Kidney (tissue), 14 donors: ENCODE measurements around the gene SNCAIP. TPM values are rescaled to one million over a fixed set of nuclear protein-coding genes. Genes with fewer than 3 reads are reported as not detected.

ENCODE experiments used
- DNase-seq, 5 donors: peaks; one replicate each; pipeline ENCODE4 v3.0.0-alpha.2; 2013 to 2020
- FAIRE-seq: peaks from 2 replicates; lab custom pipeline; 2012; peaks lifted over from hg19 to GRCh38; lab: Jason Lieb, UNC
- H3K27ac ChIP-seq, 2 donors: one replicate each; pipeline ENCODE4 v1.7.0; 2013; ENCODE audit warnings: low read depth in 2 of 2, low read length in 2 of 2, inconsistent platforms in 1 of 2
- H3K27me3 ChIP-seq: one replicate; pipeline ENCODE4 v1.7.1; 2013; ENCODE audit warnings: low read length, inconsistent platforms; ENCODE audit not compliant: control insufficient read depth, insufficient read depth
- H3K36me3 ChIP-seq, 3 donors: one replicate each; pipeline versions ENCODE4 v1.7.0 to v1.7.1; 2013; ENCODE audit warnings: low read length in 3 of 3, control low read depth in 1 of 3, inconsistent platforms in 1 of 3; ENCODE audit not compliant: insufficient read depth in 3 of 3, control insufficient read depth in 2 of 3
- H3K4me1 ChIP-seq, 3 donors: one replicate each; pipeline versions ENCODE4 v1.7.0 to v1.7.1; 2013; ENCODE audit warnings: low read length in 3 of 3, inconsistent platforms in 1 of 3, low read depth in 1 of 3; ENCODE audit not compliant: control insufficient read depth in 2 of 3, insufficient read depth in 2 of 3
- H3K4me3 ChIP-seq, 3 donors: one replicate each; pipeline versions ENCODE4 v1.7.0 to v1.8.1; 2013; ENCODE audit warnings: low read length in 3 of 3, control low read depth in 1 of 3, inconsistent platforms in 1 of 3
- H3K9ac ChIP-seq, 3 donors: one replicate each; pipeline versions ENCODE4 v1.7.0 to v1.7.1; 2013; ENCODE audit warnings: low read length in 3 of 3, control low read depth in 1 of 3, inconsistent platforms in 1 of 3
- H3K9me3 ChIP-seq, 3 donors: one replicate each; pipeline versions ENCODE4 v1.7.0 to v1.7.1; 2013; ENCODE audit warnings: low read length in 3 of 3, control low read depth in 1 of 3, inconsistent platforms in 1 of 3; ENCODE audit not compliant: control insufficient read depth in 2 of 3, insufficient read depth in 1 of 3
- CTCF ChIP-seq: IDR thresholded peaks from 3 replicates; pipeline ENCODE4 v1.5.1; 2012; ENCODE audit warnings: mild to moderate bottlenecking, moderate library complexity, borderline replicate concordance; ENCODE audit not compliant: insufficient read depth; ENCODE audit errors: extremely low read depth
- intact Hi-C: fragments of 100-400 bp; cut with DNase I; formaldehyde crosslinking; loops from one replicate; pipeline ENCODE4 v1.11.1; 2022
- polyA plus RNA-seq: library from polyadenylated mRNA; stranded (reverse); fragments of 350-450 nt; fragmentation: Illumina TruSeq; extraction: RNeasy Lipid Tissue Mini Kit (QIAGEN cat#74804); gene quantifications from one replicate; pipeline ENCODE4 v1.2.3, GENCODE V29; 2014; ENCODE audit warnings: low read depth, low replicate concordance; ENCODE audit not compliant: insufficient read depth
- total RNA-seq: library from RNA; stranded (reverse); fragmentation: NEBNext Ultra II Directional; extraction: Animal tissue kit (Norgen Biotek cat#: 25700); gene quantifications from one replicate; pipeline ENCODE4 v1.2.1, GENCODE V29; 2021
- donor health status: control.
- donor health status: control.
- donor health status: control.
- donor health status: control.
- donor health status: control.
- donor health status: DM: yes; HTN: yes; CAD: no.
- donor health status: Normal renal cell carcinoma (clear cell type).

Gene SNCAIP
- total and polyA plus RNA-seq, 2 donors from 2014 or later: 0.82 to 7.8 TPM

- no peaks in the 10 kb centered on the region for H3K4me1 ChIP-seq
- no peak for DNase-seq
- intact Hi-C loops: loop anchor here (10.0 kb wide), 1 partner anchor 299 kb away; no protein-coding TSS in a partner anchor
- no peak overlapping the region for H3K4me3 ChIP-seq
- H3K27ac ChIP-seq: no peak overlapping the region
- no peak for FAIRE-seq
- H3K36me3 ChIP-seq: no peaks in the 10 kb centered on the region
- H3K9me3 ChIP-seq: no peaks in the 10 kb centered on the region
- no peak overlapping the region for H3K9ac ChIP-seq
- no peak for TF ChIP-seq CTCF
- no peaks in the 10 kb centered on the region for H3K27me3 ChIP-seq
These were observed 182.1 kb downstream of the SNCAIP start for GRCh38 chr5:122494109-122494508.

GRCh38 chr5:122498163-122498562 is 186.1 kb downstream of the SNCAIP start:
- no peak overlapping the region for H3K4me3 ChIP-seq
- TF ChIP-seq CTCF: no peak
- FAIRE-seq (no peak), DNase-seq (peak in 3 of 5 donors; percentile 53 to 69 (median 56))
- intact Hi-C loops: loop anchor here (10.0 kb wide), 1 partner anchor 303 kb away; no protein-coding TSS in a partner anchor
- no peaks in the 10 kb centered on the region for H3K27me3 ChIP-seq
- no peaks in the 10 kb centered on the region for H3K36me3 ChIP-seq
- no peaks in the 10 kb centered on the region for H3K4me1 ChIP-seq
- H3K9me3 ChIP-seq: no peaks in the 10 kb centered on the region
- H3K9ac ChIP-seq: no peak overlapping the region
- H3K27ac ChIP-seq: no peak overlapping the region

- no peaks in the 10 kb centered on the region for H3K27me3 ChIP-seq
- DNase-seq (no peak), FAIRE-seq (no peak)
- H3K27ac ChIP-seq: no peak overlapping the region
- no peak overlapping the region for H3K9ac ChIP-seq
- no peaks in the 10 kb centered on the region for H3K4me1 ChIP-seq
- no peak for TF ChIP-seq CTCF
- intact Hi-C loops: loop anchor here (10.0 kb wide), 1 partner anchor 305 kb away; no protein-coding TSS in a partner anchor
- no peak overlapping the region for H3K4me3 ChIP-seq
- no peaks in the 10 kb centered on the region for H3K36me3 ChIP-seq
- H3K9me3 ChIP-seq: no peaks in the 10 kb centered on the region
These were observed 187.5 kb downstream of the SNCAIP start for GRCh38 chr5:122499585-122499984.
